Body of pancreas (tissue), 4 donors: Measurements from ENCODE around the gene CDH4. TPM values are rescaled to one million over a fixed set of nuclear protein-coding genes. Genes with fewer than 3 reads are reported as not detected.

Source experiments
- ATAC-seq: fragments of 150-250 bp; one replicate; pipeline ENCODE4 v1.9.1; 2016
- DNase-seq, 4 donors: peaks; one replicate each; pipeline ENCODE4 v3.0.0-alpha.2; 2019
- H3K27ac ChIP-seq, 4 donors: fragments of 200-600 bp; sonication (generic); 1 replicate in 3 of 4; 2 replicates in 1 of 4; pipeline versions ENCODE4 v1.5.1 to v1.6.1; 2016 to 2019; ENCODE audit warnings: mild to moderate bottlenecking in 1 of 4, mixed read lengths in 1 of 4, moderate library complexity in 1 of 4
- H3K27me3 ChIP-seq, 2 donors: fragments of 200-600 bp; sonication (generic); one replicate each; pipeline ENCODE4 v1.6.0; 2016; ENCODE audit warnings: mild to moderate bottlenecking in 1 of 2
- H3K36me3 ChIP-seq, 2 donors: fragments of 200-600 bp; sonication (generic); replicated peaks in 1 of 2; 2 replicates each; pipeline ENCODE4 v1.5.1; 2016; ENCODE audit warnings: low read depth in 2 of 2; ENCODE audit not compliant: insufficient read depth in 1 of 2
- H3K4me1 ChIP-seq: fragments of 200-600 bp; sonication (generic); one replicate; pipeline ENCODE4 v1.6.0; 2016
- H3K4me3 ChIP-seq, 2 donors: fragments of 200-600 bp; sonication (generic); 1 replicate in 1 of 2; 2 replicates in 1 of 2; pipeline ENCODE4 v1.5.1; 2016 to 2019
- H3K9me3 ChIP-seq, 3 donors: fragments of 200-600 bp; sonication (generic); 1 replicate in 2 of 3; 2 replicates in 1 of 3; pipeline ENCODE4 v1.5.1; 2016
- POLR2A ChIP-seq, 3 donors: fragments of 450-650 bp; IDR thresholded peaks; one replicate each; pipeline ENCODE4 v1.6.1; 2016; ENCODE audit warnings: antibody characterized with exemption in 3 of 3, mild to moderate bottlenecking in 2 of 3
- WGBS, 2 donors: methylation state at CpG; one replicate each; pipeline ENCODE4 v1.1.5; 2017; 5-methylcytosine and 5-hydroxymethylcytosine counted together
- intact Hi-C: fragments of 100-400 bp; cut with DNase I; formaldehyde crosslinking; loops from one replicate; pipeline ENCODE4 v1.15.1; 2023
- total RNA-seq, 2 donors: library from RNA; depleted of rRNA; stranded (reverse); fragments of >200 nt; gene quantifications; one replicate each; pipeline ENCODE4 v1.1.0, GENCODE V29; 2016
- TF ChIP-seq, protein P1 (sequence below), 7 experiments: fragments of 450-650 bp in 4 of 7; fragments of 200-600 bp in 3 of 7; sonication (generic) in 3 of 7; IDR thresholded peaks; one replicate each; pipeline ENCODE4 v1.5.1; 2016 to 2019; ENCODE audit warnings: antibody characterized with exemption in 7 of 7

CDH4 gene
- total RNA-seq, 2 donors from 2014 or later: 0.33 to 0.52 TPM

GRCh38 chr20:61677928-61678327 lies 425.9 kb downstream of the CDH4 start:
- Histone ChIP-seq H3K9me3 (no peaks in the 10 kb centered on the region), H3K27me3 (no peaks in the 10 kb centered on the region), H3K4me1 (no peaks in the 10 kb centered on the region), H3K36me3 (no peaks in the 10 kb centered on the region), H3K27ac (no peak overlapping the region), H3K4me3 (no peak overlapping the region)
- intact Hi-C loops: no loop called here
- 13 to 31% methylated on average over 2 of the region's 2 CpGs for WGBS, 2 donors
- DNase-seq (no peak), ATAC-seq (no peak)
- TF ChIP-seq POLR2A (IDR thresholded peaks at IDR 0.05): no peak
- TF ChIP-seq, protein P1, sequence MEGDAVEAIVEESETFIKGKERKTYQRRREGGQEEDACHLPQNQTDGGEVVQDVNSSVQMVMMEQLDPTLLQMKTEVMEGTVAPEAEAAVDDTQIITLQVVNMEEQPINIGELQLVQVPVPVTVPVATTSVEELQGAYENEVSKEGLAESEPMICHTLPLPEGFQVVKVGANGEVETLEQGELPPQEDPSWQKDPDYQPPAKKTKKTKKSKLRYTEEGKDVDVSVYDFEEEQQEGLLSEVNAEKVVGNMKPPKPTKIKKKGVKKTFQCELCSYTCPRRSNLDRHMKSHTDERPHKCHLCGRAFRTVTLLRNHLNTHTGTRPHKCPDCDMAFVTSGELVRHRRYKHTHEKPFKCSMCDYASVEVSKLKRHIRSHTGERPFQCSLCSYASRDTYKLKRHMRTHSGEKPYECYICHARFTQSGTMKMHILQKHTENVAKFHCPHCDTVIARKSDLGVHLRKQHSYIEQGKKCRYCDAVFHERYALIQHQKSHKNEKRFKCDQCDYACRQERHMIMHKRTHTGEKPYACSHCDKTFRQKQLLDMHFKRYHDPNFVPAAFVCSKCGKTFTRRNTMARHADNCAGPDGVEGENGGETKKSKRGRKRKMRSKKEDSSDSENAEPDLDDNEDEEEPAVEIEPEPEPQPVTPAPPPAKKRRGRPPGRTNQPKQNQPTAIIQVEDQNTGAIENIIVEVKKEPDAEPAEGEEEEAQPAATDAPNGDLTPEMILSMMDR (IDR thresholded peaks at IDR 0.05): no peak

DNA sequence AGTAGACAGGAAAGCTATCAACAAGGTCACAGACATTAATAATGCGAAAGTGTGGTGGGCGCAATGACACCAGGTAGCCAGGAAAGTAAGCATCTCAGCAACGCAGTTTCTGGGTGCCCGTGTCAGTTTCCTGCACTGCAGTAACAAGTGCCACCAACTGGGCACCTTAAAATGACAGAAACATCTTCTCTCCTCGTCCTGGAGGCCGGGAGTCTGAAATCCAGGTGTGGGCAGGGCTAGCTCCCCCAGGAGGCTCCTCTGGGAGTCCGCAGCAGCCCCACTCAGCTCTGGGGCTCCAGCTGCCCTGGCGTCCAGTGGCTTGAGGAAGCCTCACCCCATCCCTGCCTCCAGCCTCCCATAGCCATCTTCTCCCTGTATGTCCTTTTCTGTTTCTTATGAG lies 426.4 kb downstream of the CDH4 start:
- Histone ChIP-seq H3K9me3 (no peaks in the 10 kb centered on the region), H3K36me3 (no peaks in the 10 kb centered on the region), H3K27ac (no peak overlapping the region), H3K4me3 (no peak overlapping the region), H3K27me3 (no peaks in the 10 kb centered on the region), H3K4me1 (no peaks in the 10 kb centered on the region)
- intact Hi-C loops: no loop called here
- ATAC-seq (no peak), DNase-seq (no peak)
- TF ChIP-seq, protein P1 (IDR thresholded peaks at IDR 0.05): no peak
- no peak for TF ChIP-seq POLR2A (IDR thresholded peaks at IDR 0.05)
- 65 to 73% methylated on average over 7 to 8 of the region's 8 CpGs for WGBS, 2 donors

DNA sequence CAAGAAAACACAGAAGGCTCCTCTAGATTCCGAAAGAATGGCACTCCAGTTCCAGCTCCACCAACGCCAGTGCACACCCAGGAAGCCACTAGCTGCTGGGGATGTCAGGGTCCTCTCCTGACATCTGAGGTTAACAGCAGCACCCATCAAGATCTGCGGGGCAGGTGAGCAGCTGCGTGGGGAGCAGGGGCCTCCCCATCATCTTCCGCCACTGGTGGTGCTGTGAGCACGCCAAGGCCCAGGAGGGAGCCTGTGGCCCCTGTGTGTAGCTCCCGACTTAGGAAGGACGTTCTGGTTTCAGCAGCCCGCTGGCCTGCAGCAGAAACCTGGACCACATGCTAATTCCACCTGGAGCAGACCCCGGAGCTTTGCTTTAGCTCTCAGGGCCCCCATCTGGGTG lies 427.4 kb downstream of the CDH4 start:
- ATAC-seq (no peak), DNase-seq (no peak)
- no peaks in the 10 kb centered on the region for H3K4me1 ChIP-seq
- H3K9me3 ChIP-seq: no peaks in the 10 kb centered on the region
- TF ChIP-seq, protein P1 (IDR thresholded peaks at IDR 0.05): no peak
- TF ChIP-seq POLR2A (IDR thresholded peaks at IDR 0.05): no peak
- H3K36me3 ChIP-seq: no peaks in the 10 kb centered on the region
- WGBS, 2 donors: 67 to 70% methylated on average over 4 to 10 of the region's 10 CpGs
- H3K27ac ChIP-seq: no peak overlapping the region
- intact Hi-C loops: no loop called here
- no peak overlapping the region for H3K4me3 ChIP-seq
- H3K27me3 ChIP-seq: no peaks in the 10 kb centered on the region

- TF ChIP-seq, protein P1 (IDR thresholded peaks at IDR 0.05): no peak
- no peak for TF ChIP-seq POLR2A (IDR thresholded peaks at IDR 0.05)
- intact Hi-C loops: no loop called here
- H3K4me1 ChIP-seq: no peaks in the 10 kb centered on the region
- no peaks in the 10 kb centered on the region for H3K9me3 ChIP-seq
- 67 to 71% methylated on average over 7 of the region's 7 CpGs for WGBS, 2 donors
- DNase-seq: no peak
- H3K36me3 ChIP-seq: no peaks in the 10 kb centered on the region
- H3K27ac ChIP-seq: no peak overlapping the region
- no peaks in the 10 kb centered on the region for H3K27me3 ChIP-seq
- no peak overlapping the region for H3K4me3 ChIP-seq
- no peak for ATAC-seq
Measured at GRCh38 chr20:61680096-61680495, 428.0 kb downstream of the CDH4 start.

DNA sequence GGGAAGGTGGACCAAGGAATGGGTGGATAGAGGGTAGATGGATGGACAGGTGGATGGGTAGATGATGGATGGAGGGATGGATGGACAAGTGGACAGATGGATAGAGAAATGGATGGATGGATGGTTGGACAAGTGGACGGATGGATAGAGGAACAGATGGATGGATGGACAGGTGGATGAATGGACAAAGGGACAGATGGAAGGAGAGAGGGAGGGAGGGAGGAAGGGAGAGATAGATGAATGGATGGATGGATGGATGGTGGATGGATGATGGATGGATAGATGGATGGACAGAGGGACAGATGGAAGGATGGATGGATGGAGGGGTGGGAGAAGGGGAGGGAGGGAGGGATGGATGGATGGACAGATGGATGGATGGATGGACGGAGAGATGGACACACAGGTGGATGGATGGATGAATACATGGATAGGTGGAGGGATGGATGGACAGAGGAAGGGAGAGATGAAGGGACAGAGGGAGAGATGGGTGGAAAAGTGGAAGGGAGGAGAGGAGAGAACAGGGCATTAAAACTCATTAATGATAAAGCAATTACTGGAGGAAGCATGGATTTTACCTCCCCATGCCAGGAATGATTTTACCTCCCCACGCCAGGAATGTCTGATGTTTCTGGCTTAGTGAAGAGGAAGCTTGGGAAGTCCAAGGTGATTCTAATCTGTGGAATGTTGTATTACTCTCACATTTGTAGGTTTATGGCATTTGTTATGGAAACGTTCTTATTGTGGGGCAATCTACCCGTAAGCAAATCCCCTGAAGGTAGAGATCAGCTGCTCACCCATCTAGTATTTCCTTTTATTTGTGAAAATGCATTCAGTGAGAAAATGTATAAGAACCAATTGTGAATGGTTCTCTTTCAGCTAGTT lies 430.3 kb downstream of the CDH4 start:
- TF ChIP-seq POLR2A (IDR thresholded peaks at IDR 0.05): no peak
- TF ChIP-seq, protein P1 (IDR thresholded peaks at IDR 0.05): no peak
- H3K4me1 ChIP-seq: no peaks in the 10 kb centered on the region
- DNase-seq (no peak), ATAC-seq (no peak)
- H3K9me3 ChIP-seq: no peaks in the 10 kb centered on the region
- H3K4me3 ChIP-seq: no peak overlapping the region
- WGBS, 2 donors: 41 to 48% methylated on average over 5 of the region's 5 CpGs
- intact Hi-C loops: no loop called here
- no peaks in the 10 kb centered on the region for H3K36me3 ChIP-seq
- H3K27me3 ChIP-seq: no peaks in the 10 kb centered on the region
- no peak overlapping the region for H3K27ac ChIP-seq
